GM21367 (cell line): ENCODE results near the gene LRP4.
"Not testable (repeated sequence)": the region's sequence is repeated elsewhere in the genome, so short reads cannot be mapped to it uniquely, and the experiment has no call there.

Experiments used
- ATAC-seq: cut with Tn5 transposase; IDR thresholded peaks from one replicate; pipeline ENCODE4 v1.9.1; 2021; ENCODE audit not compliant: unreplicated experiment

The LRP4 gene

DNA sequence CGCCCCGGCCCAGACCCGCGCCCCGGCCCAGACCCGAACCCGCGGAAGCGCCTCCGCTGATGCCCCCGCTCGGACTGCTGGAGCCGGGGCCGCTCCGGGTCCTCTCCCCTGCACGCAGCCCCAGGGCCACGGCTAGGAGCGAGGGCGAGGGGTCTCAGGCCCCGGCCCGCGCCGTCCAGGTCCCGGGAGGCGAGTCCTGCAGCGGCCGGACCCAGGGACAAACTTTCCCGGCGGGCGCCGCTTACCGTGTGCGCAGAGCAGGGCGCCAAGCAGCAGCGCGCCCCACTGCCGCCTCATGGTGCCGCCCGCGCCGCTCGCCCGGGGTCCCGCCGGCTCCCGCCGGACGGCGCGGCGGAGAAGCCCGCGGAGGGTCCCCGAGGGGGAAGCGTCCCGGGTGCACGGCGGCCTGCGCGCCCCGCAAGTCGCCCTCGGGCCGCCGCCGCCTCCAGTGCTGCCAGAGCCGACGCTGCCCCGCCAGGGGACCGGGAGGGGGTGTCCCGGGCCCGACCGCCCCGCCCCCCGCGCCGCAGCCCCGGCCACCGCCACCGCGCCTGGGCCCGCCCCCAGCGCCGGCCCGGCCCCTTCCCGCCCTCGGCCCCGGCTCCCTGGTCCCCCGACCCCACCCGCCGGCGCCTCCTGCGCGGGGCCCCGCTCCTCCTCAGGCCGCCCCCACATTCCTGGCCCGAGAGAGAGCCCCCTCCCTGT, at the start of gene LRP4:
TSS of gene LRP4 (minus strand) at position 468 of the 705 bp plus-strand sequence. CDS start at position 297, 171 bp downstream.
- no peak for ATAC-seq

DNA sequence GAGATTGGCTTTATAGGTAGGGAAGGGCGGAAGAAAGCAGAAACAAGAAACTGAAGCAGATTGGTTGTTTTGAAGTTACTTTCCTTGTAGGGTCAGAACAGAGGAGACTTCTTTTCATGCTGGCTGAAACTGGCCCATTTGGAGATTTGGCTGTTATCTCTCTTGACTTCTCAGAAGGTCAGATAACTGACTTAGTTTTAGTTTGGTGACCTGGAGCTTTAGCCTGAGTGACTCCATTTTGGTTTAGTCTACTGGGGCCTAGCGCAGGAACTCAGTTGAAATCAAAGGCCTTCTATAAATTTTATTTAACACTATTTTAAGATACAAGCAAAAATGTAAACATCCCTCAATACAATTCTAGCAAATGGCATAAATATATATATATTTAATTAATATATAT, 49.6 kb upstream of the LRP4 start:
- no peak for ATAC-seq

GRCh38 chr11:46966773-46967172, 48.4 kb upstream of the LRP4 start:
- ATAC-seq, result no peak

DNA sequence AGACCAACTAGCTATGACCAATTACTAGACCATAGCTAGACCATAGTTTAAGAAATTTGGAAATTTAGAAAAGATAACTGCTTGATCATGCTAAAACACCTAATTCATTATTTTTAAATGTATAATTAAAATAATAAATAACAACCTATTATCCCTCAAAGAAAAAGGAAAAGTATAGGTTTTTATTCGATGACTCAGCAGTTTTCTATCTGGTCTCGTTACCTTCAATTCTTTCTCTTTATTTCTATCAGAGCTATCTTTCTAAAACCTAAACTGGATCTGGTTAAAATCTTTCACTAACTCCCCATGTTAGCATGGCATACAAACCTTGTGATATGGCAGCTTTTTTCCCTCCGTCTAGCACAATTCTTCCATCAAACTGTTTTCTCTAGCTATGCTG, 45.5 kb upstream of the LRP4 start:
- no peak for ATAC-seq

- ATAC-seq, result not testable (repeated sequence)
These were observed 43.5 kb upstream of the LRP4 start for GRCh38 chr11:46961886-46962285.

DNA sequence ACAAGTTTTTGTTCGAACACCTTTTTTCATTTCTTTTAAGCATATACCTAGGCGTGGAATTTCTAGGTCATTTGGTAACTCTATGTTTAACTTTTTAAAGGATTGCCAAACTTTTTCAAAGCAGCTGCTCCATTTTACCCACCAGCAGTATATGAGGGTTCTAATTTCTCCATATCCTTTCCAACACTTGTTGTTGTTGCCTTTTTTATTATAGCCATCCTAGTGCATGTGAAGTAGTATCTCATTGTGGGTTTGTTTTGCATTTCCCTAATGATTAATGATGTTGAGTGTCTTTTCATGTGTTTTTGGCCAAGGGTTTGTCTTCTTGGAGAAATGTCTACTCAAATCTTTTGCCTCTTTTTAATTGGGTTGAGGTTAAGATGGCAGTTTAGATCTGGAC, 42.7 kb upstream of the LRP4 start:
- ATAC-seq, result no peak

DNA sequence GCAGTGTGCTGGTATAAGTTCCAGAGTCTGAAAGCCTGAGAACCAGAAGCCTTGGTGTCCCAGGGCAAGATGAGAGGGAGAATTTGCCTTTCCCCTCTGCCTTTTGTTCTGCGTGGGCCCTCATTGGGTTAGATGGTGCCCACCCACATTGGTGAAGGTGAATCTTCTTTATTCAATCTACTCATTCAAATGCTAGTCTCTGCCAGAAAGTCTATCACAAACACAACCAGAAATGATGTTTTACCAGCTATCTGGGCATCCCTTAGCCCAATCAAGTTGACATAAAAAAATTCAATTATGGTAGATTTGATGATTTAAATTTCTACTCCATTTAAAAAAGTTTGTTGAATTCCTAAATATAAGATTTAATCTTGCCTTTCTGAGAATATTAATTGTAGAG, 40.4 kb upstream of the LRP4 start:
- no peak for ATAC-seq

GRCh38 chr11:46953093-46953492, 34.7 kb upstream of the LRP4 start:
- no peak for ATAC-seq

DNA sequence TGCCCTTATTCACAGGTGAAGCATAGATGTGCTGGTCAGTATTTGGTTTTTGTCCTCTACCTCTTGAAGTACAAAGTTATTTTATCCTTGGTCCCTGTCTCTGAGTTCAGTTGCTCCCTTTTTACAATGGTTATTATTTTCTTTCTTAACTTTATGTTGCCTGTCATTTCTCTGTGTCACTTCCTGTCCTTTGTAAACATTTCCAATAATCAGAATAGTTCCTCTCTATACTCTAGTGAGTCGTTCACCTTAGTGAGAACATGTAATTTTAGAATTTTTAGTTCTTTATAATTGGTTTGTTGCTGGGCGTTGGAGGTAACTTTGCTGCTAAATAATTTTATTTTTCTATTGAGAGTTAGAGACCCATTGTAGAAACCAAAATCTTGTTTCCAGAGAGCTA, 34.2 kb upstream of the LRP4 start:
- ATAC-seq, result no peak

- ATAC-seq, result no peak
These were observed 33.5 kb upstream of the LRP4 start for GRCh38 chr11:46951864-46952263.

- no peak for ATAC-seq
These were observed 30.9 kb upstream of the LRP4 start for GRCh38 chr11:46949297-46949696.

- ATAC-seq, result no peak
These were observed 30.2 kb upstream of the LRP4 start for GRCh38 chr11:46948378-46949131.

- no peak for ATAC-seq
These were observed 29.2 kb upstream of the LRP4 start for GRCh38 chr11:46947399-46948077.

DNA sequence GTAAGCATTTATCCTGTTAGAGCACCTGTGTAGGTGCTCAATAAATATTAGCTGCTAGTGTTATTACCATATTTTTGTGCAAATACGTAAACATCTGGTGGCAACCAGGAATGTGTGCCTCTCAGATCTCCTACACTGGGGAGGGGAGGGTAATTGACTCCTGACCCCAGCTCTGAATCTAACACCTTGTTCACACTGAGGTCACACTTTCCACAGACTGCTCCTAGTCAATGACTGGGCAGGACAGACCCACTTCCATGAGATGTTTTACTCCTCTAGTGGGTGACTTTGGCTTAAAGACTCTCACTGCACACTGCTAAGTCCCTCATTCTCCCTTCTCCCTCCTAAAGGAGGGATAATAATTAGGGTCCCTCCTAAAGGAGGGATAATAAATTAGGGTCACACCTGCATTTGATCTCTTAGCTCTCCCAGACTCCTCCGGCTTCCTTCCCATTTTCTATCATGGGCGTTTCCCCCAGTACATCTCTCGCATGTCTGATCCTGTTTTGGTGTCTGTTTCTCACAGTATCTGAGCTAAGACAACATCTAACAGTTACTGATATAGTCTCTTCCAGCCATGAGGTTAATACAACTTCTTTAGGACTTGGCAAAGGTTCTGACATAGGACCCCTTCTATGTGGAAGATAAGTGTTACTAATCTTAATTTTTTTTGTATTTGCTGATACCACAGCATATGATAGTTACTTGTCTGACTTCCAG, 26.2 kb upstream of the LRP4 start:
- ATAC-seq, result no peak

DNA sequence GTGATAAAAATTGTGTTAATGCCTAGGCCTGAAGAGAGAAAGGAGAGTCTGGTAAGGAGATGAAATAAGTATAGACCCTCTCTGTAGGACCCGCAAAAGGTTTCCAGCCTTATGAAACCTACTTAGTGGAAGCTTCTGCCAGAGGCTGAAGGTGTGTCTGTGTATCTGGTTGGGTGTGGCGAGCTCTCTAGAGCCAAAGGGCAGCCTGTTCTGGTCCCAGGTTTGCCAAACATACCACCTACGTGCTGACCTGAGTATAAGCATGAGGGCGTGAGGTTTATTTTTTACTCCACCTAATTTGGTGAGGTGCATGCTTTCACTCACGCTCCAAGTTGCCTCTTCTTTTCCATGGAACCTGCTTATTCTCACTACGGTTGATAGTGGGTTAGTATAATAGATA, 23.8 kb upstream of the LRP4 start:
- no peak for ATAC-seq

DNA sequence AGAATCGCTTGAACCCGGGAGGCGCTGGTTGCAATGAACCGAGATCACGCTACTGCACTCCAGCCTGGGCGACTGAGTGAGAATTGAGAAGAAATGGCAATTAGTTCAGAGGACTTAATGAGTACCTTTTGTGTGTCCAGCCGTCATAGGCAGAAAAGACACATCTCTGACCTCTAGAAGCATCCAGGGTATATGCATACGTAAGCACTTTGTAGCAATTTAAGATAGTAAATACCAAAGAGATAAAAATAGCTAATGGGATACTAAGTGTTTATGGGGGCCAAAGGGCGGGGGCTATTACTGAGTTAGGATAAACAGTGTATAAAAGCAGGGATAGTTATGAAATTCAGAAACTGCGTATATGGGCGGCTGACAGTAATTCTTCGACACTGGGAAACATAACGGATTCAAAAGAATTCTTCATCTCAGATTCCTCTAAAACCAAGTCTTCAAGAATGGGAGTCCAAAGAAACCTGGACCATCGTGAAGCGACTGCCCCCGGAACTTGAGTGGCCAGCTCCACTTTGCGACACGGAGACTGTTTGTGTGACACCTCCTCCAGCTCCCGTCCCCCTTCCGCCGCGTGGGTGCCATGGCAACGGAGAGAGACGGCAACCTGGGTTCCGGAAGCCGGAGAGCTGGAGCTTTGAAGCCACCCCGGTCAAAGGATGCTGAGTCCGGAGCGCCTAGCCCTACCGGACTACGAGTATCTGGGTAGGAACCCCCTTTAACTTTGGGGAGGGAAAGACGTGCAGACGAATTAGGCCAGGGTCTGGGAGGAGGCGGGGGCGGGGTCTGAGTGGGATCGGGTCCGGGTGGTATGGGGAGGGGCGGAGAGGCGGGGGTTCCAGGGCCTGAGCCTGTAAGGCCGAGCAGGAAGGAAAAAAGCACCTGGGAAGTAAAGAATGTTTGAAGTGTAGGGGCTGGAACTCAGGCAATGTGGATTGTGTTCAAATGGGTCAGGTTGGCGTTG, 18.1 kb upstream of the LRP4 start, which contains the start of gene CSTPP1:
TSS of gene CSTPP1 (plus strand) at position 624 of the 973 bp plus-strand sequence. CDS start at position 669, 45 bp downstream.
- ATAC-seq, result peak; percentile 83

DNA sequence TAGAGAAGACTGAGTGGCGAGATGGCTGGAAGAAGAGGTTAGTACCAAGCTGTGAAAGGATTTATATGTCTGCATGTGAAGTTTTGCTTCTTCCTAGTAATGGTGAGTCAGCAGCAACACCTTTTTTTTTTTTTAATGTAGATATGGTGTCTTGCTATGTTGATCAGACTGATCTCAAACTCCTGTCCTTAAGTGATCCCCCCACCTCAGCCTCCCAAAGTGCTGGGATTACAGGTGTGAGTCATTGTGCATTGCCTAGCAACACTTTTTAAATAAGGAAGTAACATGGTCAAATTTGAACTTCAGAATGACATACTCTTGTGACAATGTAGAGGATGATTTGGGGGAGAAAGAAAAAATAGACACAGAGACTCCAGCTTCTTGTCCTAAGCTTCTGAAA, 11.7 kb upstream of the LRP4 start:
- no peak for ATAC-seq

DNA sequence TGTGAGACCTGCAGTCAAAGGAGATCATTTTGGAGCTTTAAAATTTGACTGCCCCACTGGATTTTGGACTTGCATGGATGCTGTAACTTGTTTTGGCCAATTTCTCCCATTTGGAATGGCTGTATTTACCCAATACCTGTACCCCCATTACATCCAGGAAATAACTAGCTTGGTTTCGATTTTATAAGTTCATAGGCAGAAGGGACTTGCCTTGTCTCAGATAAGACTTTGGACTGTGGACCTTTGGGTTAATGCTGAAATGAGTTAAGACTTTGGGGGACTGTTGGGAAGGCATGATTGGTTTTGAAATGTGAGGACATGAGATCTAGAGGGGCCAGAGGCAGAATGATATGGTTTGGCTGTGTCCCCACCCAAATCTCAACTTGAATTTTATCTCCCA, 10.4 kb upstream of the LRP4 start:
- not testable (repeated sequence) for ATAC-seq

GRCh38 chr11:46927928-46928327, 9.6 kb upstream of the LRP4 start:
- ATAC-seq, result not testable (repeated sequence)

GRCh38 chr11:46920755-46921154, 2.4 kb upstream of the LRP4 start:
- ATAC-seq, result no peak
